ENCODE results near the gene PDSS2. TPM values are rescaled to one million over a fixed set of nuclear protein-coding genes. Genes with fewer than 3 reads are reported as not detected.

Gene PDSS2
- total and polyA plus RNA-seq, 2 donors (not counting 1 experiment from before 2014, with no cell fraction given), result 16.9 to 17.0 TPM

GRCh38 chr6:107496892-107497684 lies 37.7 kb upstream of the PDSS2 start:
- no peak overlapping the region for H3K27ac ChIP-seq (ENCODE audit: low read length in 2 of 2)
- ATAC-seq (ENCODE audit: low read depth) (no peak), DNase-seq (no peak)
- H3K9me3 ChIP-seq (ENCODE audit: control extremely low read depth in 1 of 3, control insufficient read depth in 2 of 3, insufficient read depth in 1 of 3, low read length in 2 of 3), result no peaks in the 10 kb centered on the region
- no peak for TF ChIP-seq EZH2 (IDR thresholded peaks at IDR 0.05; ENCODE audit: borderline replicate concordance, insufficient read depth, low read depth, low read length, poor library complexity, severe bottlenecking)
- TF ChIP-seq, protein P1, sequence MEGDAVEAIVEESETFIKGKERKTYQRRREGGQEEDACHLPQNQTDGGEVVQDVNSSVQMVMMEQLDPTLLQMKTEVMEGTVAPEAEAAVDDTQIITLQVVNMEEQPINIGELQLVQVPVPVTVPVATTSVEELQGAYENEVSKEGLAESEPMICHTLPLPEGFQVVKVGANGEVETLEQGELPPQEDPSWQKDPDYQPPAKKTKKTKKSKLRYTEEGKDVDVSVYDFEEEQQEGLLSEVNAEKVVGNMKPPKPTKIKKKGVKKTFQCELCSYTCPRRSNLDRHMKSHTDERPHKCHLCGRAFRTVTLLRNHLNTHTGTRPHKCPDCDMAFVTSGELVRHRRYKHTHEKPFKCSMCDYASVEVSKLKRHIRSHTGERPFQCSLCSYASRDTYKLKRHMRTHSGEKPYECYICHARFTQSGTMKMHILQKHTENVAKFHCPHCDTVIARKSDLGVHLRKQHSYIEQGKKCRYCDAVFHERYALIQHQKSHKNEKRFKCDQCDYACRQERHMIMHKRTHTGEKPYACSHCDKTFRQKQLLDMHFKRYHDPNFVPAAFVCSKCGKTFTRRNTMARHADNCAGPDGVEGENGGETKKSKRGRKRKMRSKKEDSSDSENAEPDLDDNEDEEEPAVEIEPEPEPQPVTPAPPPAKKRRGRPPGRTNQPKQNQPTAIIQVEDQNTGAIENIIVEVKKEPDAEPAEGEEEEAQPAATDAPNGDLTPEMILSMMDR (IDR thresholded peaks at IDR 0.05), result no peak
- peaks cover 0 to 7% of the 10 kb centered on the region in 2 donors for H3K4me1 ChIP-seq (ENCODE audit: control insufficient read depth in 2 of 2, insufficient read depth in 2 of 2, low read length in 2 of 2)
- Mint-ChIP-seq H3K4me1 (no peaks in the 10 kb centered on the region), H3K27ac (no peak overlapping the region), H3K27me3 (peaks cover 7% of the 10 kb centered on the region), H3K9me3 (ENCODE audit: insufficient read depth) (no peaks in the 10 kb centered on the region), H3K4me3 (no peak overlapping the region)
- no peak overlapping the region for H3K4me3 ChIP-seq (ENCODE audit: control extremely low read depth in 1 of 5, extremely low read depth in 1 of 5, insufficient read depth in 1 of 5, low read depth in 2 of 5, low read length in 4 of 5)
- no peaks in the 10 kb centered on the region for H4K20me1 ChIP-seq (ENCODE audit: control insufficient read depth, insufficient read depth, low read length, poor library complexity, severe bottlenecking)
- H3K36me3 ChIP-seq (replicated peaks in 1 of 2; ENCODE audit: control extremely low read depth in 1 of 2, control insufficient read depth in 1 of 2, extremely low read depth in 1 of 2, insufficient read depth in 2 of 2, low read length in 1 of 2), result no peaks in the 10 kb centered on the region
- intact Hi-C loops (cut with micrococcal nuclease), result loop anchor here (10.0 kb wide), 1 partner anchor 348 kb away; no protein-coding TSS in a partner anchor
- ChIA-PET CTCF (no interaction called here), POLR2A (no interaction called here)
- no peak overlapping the region for H3K9ac ChIP-seq (ENCODE audit: low read length)
- H3K79me2 ChIP-seq (ENCODE audit: control insufficient read depth, insufficient read depth, low read length), result no peaks in the 10 kb centered on the region
- peaks cover 1 to 24% (median 21%) of the 10 kb centered on the region in 4 experiments for H3K27me3 ChIP-seq (replicated peaks in 1 of 4; ENCODE audit: control extremely low read depth in 1 of 4, control insufficient read depth in 3 of 4, insufficient read depth in 4 of 4, low read length in 3 of 4)
- no peak overlapping the region for H3K4me2 ChIP-seq (replicated peaks; ENCODE audit: low read depth, low read length, poor library complexity, severe bottlenecking)
- no CpG with 5 or more reads among the region's 1 CpG for WGBS (ENCODE audit: insufficient coverage)
- H2AFZ ChIP-seq (ENCODE audit: insufficient read depth, low read depth, low read length, poor library complexity, severe bottlenecking), result no peak overlapping the region

DNA sequence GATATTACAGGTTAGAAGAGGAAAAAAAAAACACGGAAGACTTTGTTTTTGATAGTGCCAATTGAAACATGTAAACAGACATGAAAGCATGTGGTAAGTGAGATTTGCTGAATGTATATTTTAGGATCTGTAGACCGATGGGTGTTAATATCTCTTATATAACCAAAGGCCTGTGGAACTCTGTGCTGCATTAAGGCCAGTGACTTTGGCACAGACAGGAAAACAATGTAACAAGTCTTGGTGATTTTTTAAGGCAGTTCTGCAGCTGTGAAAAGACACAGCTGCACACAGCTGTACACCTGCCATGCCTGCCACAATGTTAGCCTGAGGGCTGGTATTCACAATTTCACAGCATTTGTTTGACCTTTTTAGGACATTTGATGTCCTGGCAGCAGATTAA lies 36.6 kb upstream of the PDSS2 start:
- no CpG with 5 or more reads among the region's 2 CpGs for WGBS (ENCODE audit: insufficient coverage)
- H3K9me3 Mint-ChIP-seq (ENCODE audit: insufficient read depth), result no peaks in the 10 kb centered on the region
- Histone ChIP-seq H3K4me2 (replicated peaks; ENCODE audit: low read depth, low read length, poor library complexity, severe bottlenecking) (no peak overlapping the region), H3K9ac (ENCODE audit: low read length) (no peak overlapping the region), H3K79me2 (ENCODE audit: control insufficient read depth, insufficient read depth, low read length) (no peaks in the 10 kb centered on the region), H3K4me1 (ENCODE audit: control insufficient read depth in 2 of 2, insufficient read depth in 2 of 2, low read length in 2 of 2) (peaks cover 9 to 18% of the 10 kb centered on the region in 2 donors), H3K9me3 (ENCODE audit: control extremely low read depth in 1 of 3, control insufficient read depth in 2 of 3, insufficient read depth in 1 of 3, low read length in 2 of 3) (no peaks in the 10 kb centered on the region), H4K20me1 (ENCODE audit: control insufficient read depth, insufficient read depth, low read length, poor library complexity, severe bottlenecking) (no peaks in the 10 kb centered on the region), H2AFZ (ENCODE audit: insufficient read depth, low read depth, low read length, poor library complexity, severe bottlenecking) (no peak overlapping the region), H3K4me3 (ENCODE audit: control extremely low read depth in 1 of 5, extremely low read depth in 1 of 5, insufficient read depth in 1 of 5, low read depth in 2 of 5, low read length in 4 of 5) (no peak overlapping the region), H3K36me3 (replicated peaks in 1 of 2; ENCODE audit: control extremely low read depth in 1 of 2, control insufficient read depth in 1 of 2, extremely low read depth in 1 of 2, insufficient read depth in 2 of 2, low read length in 1 of 2) (no peaks in the 10 kb centered on the region), H3K27me3 (replicated peaks in 1 of 4; ENCODE audit: control extremely low read depth in 1 of 4, control insufficient read depth in 3 of 4, insufficient read depth in 4 of 4, low read length in 3 of 4) (peaks cover 5 to 35% (median 28%) of the 10 kb centered on the region in 4 experiments), H3K27ac (ENCODE audit: low read length in 2 of 2) (no peak overlapping the region)
- CTCF ChIA-PET, result no interaction called here
- H3K27me3 Mint-ChIP-seq, result no peaks in the 10 kb centered on the region
- POLR2A ChIA-PET, result no interaction called here
- no peak overlapping the region for H3K27ac Mint-ChIP-seq
- H3K4me1 Mint-ChIP-seq, result peaks cover 10% of the 10 kb centered on the region
- intact Hi-C loops (cut with micrococcal nuclease), result loop anchor here (10.0 kb wide), 1 partner anchor 349 kb away; no protein-coding TSS in a partner anchor
- DNase-seq (no peak), ATAC-seq (ENCODE audit: low read depth) (no peak)
- H3K4me3 Mint-ChIP-seq, result no peak overlapping the region
- TF ChIP-seq EZH2 (IDR thresholded peaks at IDR 0.05; ENCODE audit: borderline replicate concordance, insufficient read depth, low read depth, low read length, poor library complexity, severe bottlenecking), result no peak
- TF ChIP-seq, protein P1 (IDR thresholded peaks at IDR 0.05), result no peak

Measured in B cell (primary cell).